Stimulated activated naive CD8-positive, alpha-beta T cell treated with anti-CD3 and anti-CD28 coated beads, Interleukin-15, amount 100 ng/mL, for 72 hours (primary cell): ENCODE measurements around the gene QKI.
A peak's percentile ranks its signal among the peaks of the same experiment; 100 is the strongest.
"Not testable (repeated sequence)": the region's sequence is repeated elsewhere in the genome, so short reads cannot be mapped to it uniquely, and the experiment has no call there.

Source experiments
- ATAC-seq: fragments of 150-1000 bp; cut with Tn5 transposase; 2 replicates; pipeline ENCODE4 v1.10.0; 2021; ENCODE audit warnings: mild to moderate bottlenecking, moderate library complexity
- DNase-seq, 2 donors: peaks; one replicate each; pipeline ENCODE4 v3.0.0; 2021 to 2022
- H3K27ac Mint-ChIP-seq, 2 donors: one replicate each; pipeline ENCODE4 v1.8.0; 2022; ENCODE audit warnings: mild to moderate bottlenecking in 2 of 2, mixed read lengths in 2 of 2, moderate library complexity in 2 of 2
- H3K27me3 Mint-ChIP-seq: one replicate; pipeline ENCODE4 v1.8.0; 2022; ENCODE audit warnings: mixed read lengths
- H3K4me1 Mint-ChIP-seq: one replicate; pipeline ENCODE4 v1.8.0; 2022; ENCODE audit warnings: mild to moderate bottlenecking, mixed read lengths
- H3K4me3 Mint-ChIP-seq, 2 donors: one replicate each; pipeline ENCODE4 v1.8.0; 2022; ENCODE audit warnings: mild to moderate bottlenecking in 2 of 2, mixed read lengths in 2 of 2, moderate library complexity in 1 of 2
- H3K9me3 Mint-ChIP-seq, 2 donors: one replicate each; pipeline ENCODE4 v1.8.0; 2022; ENCODE audit warnings: mixed read lengths in 2 of 2

The QKI gene

GRCh38 chr6:163414117-163414945 is at the start of gene QKI:
Gene QKI, plus strand, starts transcription at chr6:163414718. Its CDS starts 476 bp downstream, at chr6:163415194.
- DNase-seq (peak; percentile 78 to 81), ATAC-seq (peak; percentile 67)
- H3K9me3 Mint-ChIP-seq = no peaks in the 10 kb centered on the region
- peaks cover 8% of the 10 kb centered on the region for H3K27me3 Mint-ChIP-seq
- H3K27ac Mint-ChIP-seq = peak within 1 kb of the TSS; percentile 80 to 91
- H3K4me1 Mint-ChIP-seq = peaks cover 46% of the 10 kb centered on the region
- peak within 1 kb of the TSS; percentile 85 to 94 for H3K4me3 Mint-ChIP-seq

GRCh38 chr6:163366288-163366687 is 48.2 kb upstream of the QKI start:
- H3K27me3 Mint-ChIP-seq = peaks cover 22% of the 10 kb centered on the region
- no peak overlapping the region for H3K4me3 Mint-ChIP-seq
- H3K4me1 Mint-ChIP-seq = peaks cover 12% of the 10 kb centered on the region
- no peaks in the 10 kb centered on the region for H3K9me3 Mint-ChIP-seq
- DNase-seq (no peak), ATAC-seq (no peak)
- H3K27ac Mint-ChIP-seq = no peak overlapping the region

DNA sequence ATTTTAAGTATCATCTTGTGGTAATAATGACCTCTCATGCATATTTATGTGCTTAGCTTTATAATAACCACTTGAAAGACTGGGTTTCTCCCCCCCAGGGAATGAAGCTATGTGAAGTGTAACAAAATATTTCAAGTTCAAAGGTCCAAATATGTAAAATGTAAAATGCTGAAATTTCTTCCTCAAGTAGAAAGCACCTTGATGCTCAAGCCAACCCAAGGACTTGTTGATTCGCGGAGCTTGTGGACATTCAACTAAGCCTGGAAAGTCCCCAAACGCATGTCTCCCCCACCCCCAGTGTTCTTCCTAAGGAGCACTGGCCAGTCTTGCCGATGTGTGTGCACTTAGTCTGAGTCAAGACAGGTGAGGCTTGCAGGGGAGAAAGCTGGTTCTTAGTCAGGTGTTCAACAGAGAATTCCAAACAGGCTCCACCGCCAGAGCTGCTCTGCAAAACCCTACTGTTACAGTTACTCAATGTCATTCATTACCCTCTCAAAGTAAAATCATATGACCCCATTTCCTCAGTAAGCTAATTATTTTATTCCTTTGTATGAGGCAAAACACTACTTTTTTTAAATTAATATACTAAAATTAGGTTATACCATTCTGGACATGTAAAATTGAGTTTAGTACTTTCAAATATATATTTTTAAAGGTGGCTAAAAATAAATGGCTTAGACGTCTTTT is 46.9 kb upstream of the QKI start:
- Mint-ChIP-seq H3K4me3 (no peak overlapping the region), H3K27ac (no peak overlapping the region), H3K4me1 (peaks cover 12% of the 10 kb centered on the region), H3K27me3 (peaks cover 23% of the 10 kb centered on the region), H3K9me3 (no peaks in the 10 kb centered on the region)
- no peak for ATAC-seq
- no peak for DNase-seq

DNA sequence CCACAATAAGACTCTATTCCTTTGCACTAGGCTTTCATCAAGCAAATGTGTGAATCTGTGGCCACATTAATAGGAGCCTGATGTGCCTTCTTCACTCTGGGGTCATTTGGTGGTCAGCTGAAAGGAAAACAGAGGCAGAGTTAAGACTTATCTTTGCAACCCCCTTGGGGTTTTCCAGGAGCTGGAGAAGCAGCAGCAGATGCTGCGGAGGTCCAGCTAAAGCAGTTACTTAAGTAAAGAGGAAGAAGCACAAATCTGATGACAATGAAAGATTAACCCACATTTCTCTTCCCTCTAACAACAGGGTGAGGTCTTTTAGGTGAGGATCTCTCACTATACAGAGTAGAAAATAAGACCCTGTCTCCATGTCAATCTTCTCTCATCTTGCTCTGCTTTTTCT is 45.4 kb upstream of the QKI start:
- no peak for DNase-seq
- H3K4me3 Mint-ChIP-seq = no peak overlapping the region
- ATAC-seq = no peak
- peaks cover 32% of the 10 kb centered on the region for H3K27me3 Mint-ChIP-seq
- peaks cover 12% of the 10 kb centered on the region for H3K4me1 Mint-ChIP-seq
- no peaks in the 10 kb centered on the region for H3K9me3 Mint-ChIP-seq
- H3K27ac Mint-ChIP-seq = no peak overlapping the region

DNA sequence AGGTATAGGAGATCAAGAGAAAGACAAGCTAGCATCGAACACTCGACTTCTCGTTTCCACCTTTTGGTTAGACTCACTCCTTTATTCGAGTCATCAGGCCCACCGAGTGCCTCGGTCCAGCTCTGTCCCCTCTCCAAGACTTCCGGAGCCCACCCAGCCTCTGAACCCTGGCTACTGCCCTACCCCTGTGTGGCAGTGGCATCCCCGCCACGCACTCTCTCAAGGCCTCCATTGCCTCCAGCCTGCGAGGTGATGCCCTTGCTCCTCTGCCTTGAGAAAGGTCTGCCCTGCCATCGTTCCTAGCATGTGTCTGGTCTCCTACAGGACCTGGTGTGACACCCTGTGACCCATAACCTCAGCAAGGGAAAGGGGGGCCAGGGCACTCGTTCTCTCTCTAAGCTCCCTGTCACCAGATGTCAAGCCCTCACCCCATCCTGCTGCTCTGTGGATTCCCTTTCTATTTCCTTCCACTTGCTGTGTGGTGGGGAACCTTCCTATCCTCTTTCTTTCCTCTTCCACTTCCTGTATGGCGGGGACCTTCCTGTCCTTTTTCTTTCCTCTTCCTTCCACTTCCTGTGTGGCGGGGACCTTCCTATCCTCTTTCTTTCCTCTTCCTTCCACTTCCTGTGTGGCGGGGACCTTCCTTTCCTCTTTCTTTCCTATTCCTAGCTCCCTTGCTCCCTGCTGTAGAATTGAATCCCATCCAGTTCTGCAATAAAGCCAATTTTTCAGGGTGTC is 44.7 kb upstream of the QKI start:
- DNase-seq (no peak), ATAC-seq (no peak)
- peaks cover 38% of the 10 kb centered on the region for H3K27me3 Mint-ChIP-seq
- H3K9me3 Mint-ChIP-seq = no peaks in the 10 kb centered on the region
- no peak overlapping the region for H3K27ac Mint-ChIP-seq
- no peak overlapping the region for H3K4me3 Mint-ChIP-seq
- H3K4me1 Mint-ChIP-seq = peaks cover 12% of the 10 kb centered on the region

DNA sequence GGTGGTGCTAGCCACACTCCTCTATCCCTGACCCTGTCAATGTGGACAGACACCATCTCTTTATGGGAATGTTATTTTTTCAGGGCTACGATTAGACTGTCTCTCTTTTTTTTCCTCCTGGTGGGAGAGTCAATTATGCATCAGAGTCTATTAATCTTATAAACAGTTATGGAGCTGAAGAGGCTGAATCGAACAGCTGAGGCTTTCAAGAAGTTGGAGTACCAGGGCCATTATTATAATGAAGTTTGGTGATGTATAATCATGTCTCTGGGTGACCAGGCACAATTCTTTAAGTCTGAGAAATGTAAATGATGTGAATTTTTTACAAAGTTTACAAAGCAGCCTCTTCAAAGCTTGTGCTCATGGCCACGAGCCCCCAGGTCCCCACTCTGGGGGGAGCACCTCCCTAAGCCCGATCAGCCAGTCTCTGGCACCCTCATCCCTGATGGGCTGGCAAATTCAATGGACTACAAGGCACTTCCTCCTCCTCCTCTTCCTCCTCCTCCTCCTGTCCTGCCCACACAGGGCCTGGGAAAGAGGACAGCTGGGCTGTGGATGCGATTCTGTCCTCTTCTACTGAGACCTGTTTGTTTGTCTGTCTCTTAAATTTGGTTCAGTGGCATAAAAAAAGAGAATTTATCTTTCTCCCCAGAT is 43.9 kb upstream of the QKI start:
- Mint-ChIP-seq H3K27me3 (peaks cover 41% of the 10 kb centered on the region), H3K4me1 (peaks cover 12% of the 10 kb centered on the region), H3K4me3 (no peak overlapping the region), H3K9me3 (no peaks in the 10 kb centered on the region), H3K27ac (no peak overlapping the region)
- DNase-seq (no peak), ATAC-seq (no peak)

DNA sequence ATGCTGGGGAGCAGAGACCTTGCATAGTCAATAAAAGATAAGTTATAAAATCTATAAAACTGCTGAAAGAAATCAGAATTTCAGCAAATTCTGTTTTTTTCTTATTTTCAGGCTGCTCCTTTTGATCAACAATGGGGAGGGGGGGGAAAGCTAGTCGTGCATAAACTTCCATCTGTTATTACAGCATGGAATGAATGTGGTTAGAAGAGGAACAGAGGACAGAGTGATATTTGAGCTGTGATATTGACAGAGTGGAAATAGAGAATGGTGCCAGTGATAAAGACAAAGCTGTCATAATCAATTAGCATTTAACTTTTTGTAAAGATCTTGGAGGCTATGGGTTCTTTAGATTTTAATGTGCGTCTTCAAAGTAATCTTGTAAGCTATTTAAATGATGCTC is 43.4 kb upstream of the QKI start:
- Mint-ChIP-seq H3K9me3 (no peaks in the 10 kb centered on the region), H3K4me1 (peaks cover 12% of the 10 kb centered on the region), H3K4me3 (no peak overlapping the region), H3K27me3 (peaks cover 41% of the 10 kb centered on the region), H3K27ac (no peak overlapping the region)
- ATAC-seq = no peak
- no peak for DNase-seq

GRCh38 chr6:163373240-163373639 is 41.3 kb upstream of the QKI start:
- H3K4me1 Mint-ChIP-seq = peaks cover 12% of the 10 kb centered on the region
- no peaks in the 10 kb centered on the region for H3K9me3 Mint-ChIP-seq
- H3K27ac Mint-ChIP-seq = no peak overlapping the region
- H3K4me3 Mint-ChIP-seq = no peak overlapping the region
- DNase-seq (no peak), ATAC-seq (no peak)
- H3K27me3 Mint-ChIP-seq = peaks cover 41% of the 10 kb centered on the region

GRCh38 chr6:163375361-163375760 is 39.2 kb upstream of the QKI start:
- DNase-seq (no peak), ATAC-seq (no peak)
- Mint-ChIP-seq H3K4me3 (no peak overlapping the region), H3K4me1 (peaks cover under 1% of the 10 kb centered on the region), H3K9me3 (no peaks in the 10 kb centered on the region), H3K27ac (no peak overlapping the region), H3K27me3 (peaks cover 31% of the 10 kb centered on the region)

GRCh38 chr6:163376187-163376586 is 38.3 kb upstream of the QKI start:
- H3K27ac Mint-ChIP-seq = no peak overlapping the region
- DNase-seq (no peak), ATAC-seq (no peak)
- H3K27me3 Mint-ChIP-seq = peaks cover 24% of the 10 kb centered on the region
- H3K4me3 Mint-ChIP-seq = no peak overlapping the region
- no peaks in the 10 kb centered on the region for H3K4me1 Mint-ChIP-seq
- no peaks in the 10 kb centered on the region for H3K9me3 Mint-ChIP-seq

DNA sequence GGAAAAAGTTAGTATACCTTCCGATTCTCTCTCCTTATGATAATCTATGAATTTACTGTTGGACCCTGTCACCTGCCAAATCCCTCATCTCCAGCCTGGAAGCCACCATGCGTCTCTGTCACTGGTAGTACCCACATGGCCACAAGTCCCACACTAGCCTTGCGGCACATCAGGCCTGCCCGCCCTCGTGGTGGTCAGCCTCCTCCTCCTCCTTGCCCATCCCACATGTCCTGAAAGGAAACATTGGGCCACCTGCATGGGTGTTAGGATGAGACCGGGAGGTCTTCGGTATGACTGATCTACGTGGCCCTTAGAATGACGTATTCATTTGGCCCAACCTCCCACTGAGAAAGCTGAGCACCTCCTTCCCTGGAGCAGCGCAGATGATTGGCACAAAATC is 37.0 kb upstream of the QKI start:
- no peak for DNase-seq
- Mint-ChIP-seq H3K4me3 (no peak overlapping the region), H3K27me3 (peaks cover 18% of the 10 kb centered on the region), H3K9me3 (no peaks in the 10 kb centered on the region), H3K4me1 (no peaks in the 10 kb centered on the region), H3K27ac (peak overlapping the region in 1 of 2 donors; percentile 25)
- ATAC-seq = no peak

DNA sequence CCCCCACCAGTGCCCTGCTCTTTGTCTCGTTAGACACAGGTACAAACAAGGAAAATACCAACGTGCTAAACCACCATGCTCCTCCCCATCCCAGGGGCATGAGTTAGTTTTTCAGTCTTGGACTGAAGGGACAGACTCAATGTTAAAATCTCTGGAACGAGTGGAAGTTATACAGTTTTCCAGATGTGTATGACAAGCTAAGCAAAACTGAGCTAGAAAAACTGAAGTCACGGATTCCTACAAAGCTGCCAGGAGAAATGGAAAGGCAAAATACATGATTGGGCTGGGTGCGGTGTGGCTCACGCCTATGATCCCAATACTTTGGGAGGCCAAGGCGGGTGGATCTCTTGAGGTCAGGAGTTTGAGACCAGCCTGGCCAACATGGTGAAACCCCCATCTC is 34.3 kb upstream of the QKI start:
- Mint-ChIP-seq H3K9me3 (peaks cover 0 to 7% of the 10 kb centered on the region in 2 donors), H3K4me3 (no peak overlapping the region), H3K27me3 (no peaks in the 10 kb centered on the region), H3K4me1 (no peaks in the 10 kb centered on the region), H3K27ac (no peak overlapping the region)
- ATAC-seq (no peak), DNase-seq (no peak)

GRCh38 chr6:163381118-163381756 is 33.3 kb upstream of the QKI start:
- H3K4me3 Mint-ChIP-seq = no peak overlapping the region
- no peak for DNase-seq
- peaks cover 0 to 7% of the 10 kb centered on the region in 2 donors for H3K9me3 Mint-ChIP-seq
- no peaks in the 10 kb centered on the region for H3K4me1 Mint-ChIP-seq
- no peaks in the 10 kb centered on the region for H3K27me3 Mint-ChIP-seq
- no peak for ATAC-seq
- H3K27ac Mint-ChIP-seq = no peak overlapping the region

- H3K27ac Mint-ChIP-seq, DNase-seq, H3K4me1 Mint-ChIP-seq, H3K27me3 Mint-ChIP-seq, ATAC-seq, H3K9me3 Mint-ChIP-seq, H3K4me3 Mint-ChIP-seq: not testable (repeated sequence)
Observed at GRCh38 chr6:163383396-163383795, 31.1 kb upstream of the QKI start.

- ATAC-seq = no peak
- DNase-seq = no peak
- Mint-ChIP-seq H3K4me3 (no peak overlapping the region), H3K27ac (no peak overlapping the region), H3K9me3 (peaks cover 0 to 7% of the 10 kb centered on the region in 2 donors), H3K27me3 (no peaks in the 10 kb centered on the region), H3K4me1 (no peaks in the 10 kb centered on the region)
Observed at GRCh38 chr6:163383912-163384311, 30.6 kb upstream of the QKI start.
